Measurements from ENCODE around the gene UNC93B1.

The UNC93B1 gene

GRCh38 chr11:68038226-68038717 lies 34.4 kb upstream of the UNC93B1 start:
- DNase-seq (ENCODE audit: low spot score), result no peak
- no peak for TF ChIP-seq CTCF (IDR thresholded peaks at IDR 0.05)

GRCh38 chr11:68037411-68038225 lies 33.7 kb upstream of the UNC93B1 start:
- peak overlapping the region; percentile 83 for H3K4me3 ChIP-seq
- no peak for DNase-seq (ENCODE audit: low spot score)
- peak overlapping the region; percentile 91 to 92 for H3K27ac ChIP-seq
- no peak for TF ChIP-seq CTCF (IDR thresholded peaks at IDR 0.05)

More at GRCh38 chr11:68038226-68038717, 34.4 kb upstream of the UNC93B1 start:
- H3K27ac ChIP-seq, result peak overlapping the region; percentile 91 to 92
- peak overlapping the region; percentile 83 for H3K4me3 ChIP-seq

GRCh38 chr11:68036717-68037239 lies 32.9 kb upstream of the UNC93B1 start:
- TF ChIP-seq CTCF (IDR thresholded peaks at IDR 0.05), result no peak
- Histone ChIP-seq H3K4me3 (no peak overlapping the region), H3K27ac (peak overlapping the region; percentile 34 to 92)
- DNase-seq (ENCODE audit: low spot score), result no peak

GRCh38 chr11:68036141-68036716 lies 32.3 kb upstream of the UNC93B1 start:
- H3K27ac ChIP-seq, result peak overlapping the region; percentile 34 to 92
- H3K4me3 ChIP-seq, result no peak overlapping the region
- DNase-seq (ENCODE audit: low spot score), result no peak
- no peak for TF ChIP-seq CTCF (IDR thresholded peaks at IDR 0.05)

GRCh38 chr11:68035266-68035876 lies 31.5 kb upstream of the UNC93B1 start:
- Histone ChIP-seq H3K4me3 (no peak overlapping the region), H3K27ac (no peak overlapping the region)
- no peak for DNase-seq (ENCODE audit: low spot score)
- no peak for TF ChIP-seq CTCF (IDR thresholded peaks at IDR 0.05)

- DNase-seq (ENCODE audit: low spot score), result no peak
- Histone ChIP-seq H3K4me3 (no peak overlapping the region), H3K27ac (no peak overlapping the region)
- TF ChIP-seq CTCF (IDR thresholded peaks at IDR 0.05), result no peak
Measured at GRCh38 chr11:68033708-68034045, 29.8 kb upstream of the UNC93B1 start.
